H1 (cell line): ENCODE results near the gene SARS2. TPM values are rescaled to one million over a fixed set of nuclear protein-coding genes. Genes with fewer than 3 reads are reported as not detected.

Experiments
- CTCF ChIA-PET: fragments of 300-600 bp; sonication (Branson Sonifier 250); formaldehyde crosslinking; loops from one replicate; lab custom pipeline; 2021; ENCODE audit not compliant: partially characterized antibody; lab: Charles Lee
- POLR2A ChIA-PET: fragments of 300-600 bp; sonication (Branson Sonifier 250); formaldehyde crosslinking; loops from one replicate; lab custom pipeline; 2021; ENCODE audit warnings: inconsistent platforms; ENCODE audit not compliant: partially characterized antibody; lab: Charles Lee
- DNase-seq, 2 experiments: peaks; one replicate each; pipeline versions ENCODE4 v3.0.0 to v3.0.0-alpha.2; 2010 to 2022; ENCODE audit warnings: low spot score in 2 of 2, low read depth in 1 of 2, mixed read lengths in 1 of 2
- FAIRE-seq: peaks from 2 replicates; lab custom pipeline; 2011; peaks lifted over from hg19 to GRCh38; lab: Jason Lieb, UNC
- H2AFZ ChIP-seq: 2 replicates; pipeline ENCODE4 v1.8.1; 2012; ENCODE audit warnings: low read length, inconsistent platforms
- H2AK5ac ChIP-seq: 2 replicates; pipeline ENCODE4 v1.6.1; 2013; ENCODE audit warnings: low read depth, low read length
- H2BK120ac ChIP-seq: replicated peaks from 2 replicates; pipeline ENCODE3; 2013; ENCODE audit warnings: low read depth, low read length, inconsistent platforms
- H2BK12ac ChIP-seq: 2 replicates; pipeline ENCODE4 v1.6.1; 2013; ENCODE audit warnings: low read depth, low read length
- H2BK15ac ChIP-seq: 2 replicates; pipeline ENCODE4 v1.6.1; 2013; ENCODE audit warnings: low read length
- H2BK20ac ChIP-seq: 2 replicates; pipeline ENCODE4 v1.6.1; 2013; ENCODE audit warnings: low read length
- H2BK5ac ChIP-seq: 2 replicates; pipeline ENCODE4 v1.6.1; 2013; ENCODE audit warnings: low read depth, low read length
- H3K14ac ChIP-seq: 2 replicates; pipeline ENCODE4 v1.6.1; 2013; ENCODE audit warnings: inconsistent platforms; ENCODE audit not compliant: insufficient read length
- H3K18ac ChIP-seq: 2 replicates; pipeline ENCODE4 v1.6.1; 2013; ENCODE audit warnings: low read length; ENCODE audit errors: extremely low read depth
- H3K23ac ChIP-seq: 2 replicates; pipeline ENCODE4 v1.6.1; 2013; ENCODE audit warnings: inconsistent platforms; ENCODE audit not compliant: insufficient read length
- H3K23me2 ChIP-seq: 2 replicates; pipeline ENCODE4 v1.6.1; 2013; ENCODE audit warnings: low read depth, low read length
- H3K27ac ChIP-seq: 2 replicates; pipeline ENCODE4 v1.6.1; 2011; ENCODE audit warnings: low read depth, low read length, inconsistent platforms
- H3K27me3 ChIP-seq, 4 experiments: replicated peaks in 1 of 4; 1 replicate in 1 of 4; 2 replicates in 3 of 4; pipeline versions ENCODE4 v1.6.1 to v1.8.1; 2011 to 2013; ENCODE audit warnings: low read length in 3 of 4, mild to moderate bottlenecking in 3 of 4, inconsistent platforms in 2 of 4, mixed read lengths in 2 of 4, moderate library complexity in 1 of 4; ENCODE audit not compliant: control insufficient read depth in 3 of 4, insufficient read depth in 3 of 4; ENCODE audit errors: extremely low read depth in 1 of 4
- H3K36me3 ChIP-seq, 4 experiments: 2 replicates each; pipeline versions ENCODE4 v1.6.1 to v1.8.1; 2011 to 2013; ENCODE audit warnings: mild to moderate bottlenecking in 4 of 4, low read length in 3 of 4, moderate library complexity in 2 of 4, control low read depth in 1 of 4, inconsistent platforms in 1 of 4; ENCODE audit not compliant: insufficient read depth in 4 of 4, control insufficient read depth in 2 of 4
- H3K4ac ChIP-seq: replicated peaks from 2 replicates; pipeline ENCODE3; 2013; ENCODE audit warnings: low read length, low read depth, mixed read lengths, inconsistent platforms; ENCODE audit not compliant: insufficient read length
- H3K4me1 ChIP-seq, 4 experiments: replicated peaks in 1 of 4; 1 replicate in 1 of 4; 2 replicates in 3 of 4; pipeline versions ENCODE4 v1.6.1 to v1.8.1; 2011 to 2013; ENCODE audit warnings: low read length in 3 of 4, inconsistent platforms in 2 of 4, mixed read lengths in 1 of 4; ENCODE audit not compliant: insufficient read depth in 4 of 4, control insufficient read depth in 3 of 4
- H3K4me2 ChIP-seq, 2 experiments: 2 replicates each; pipeline versions ENCODE4 v1.6.1 to v1.8.1; 2011 to 2013; ENCODE audit warnings: low read depth in 2 of 2, low read length in 2 of 2, control low read depth in 1 of 2, inconsistent platforms in 1 of 2, mild to moderate bottlenecking in 1 of 2; ENCODE audit not compliant: insufficient read depth in 1 of 2
- H3K4me3 ChIP-seq, 4 experiments: fragments of 200-600, 300-600 bp in 1 of 4; sonication (generic), shearing (Covaris generic), sonication (Bioruptor Twin) in 1 of 4; 2 replicates each; pipeline versions ENCODE4 v1.5.1 to v1.8.1; 2011 to 2016; ENCODE audit warnings: low read length in 4 of 4, low read depth in 3 of 4, control low read depth in 2 of 4, inconsistent platforms in 2 of 4, mild to moderate bottlenecking in 2 of 4, mixed read lengths in 1 of 4, moderate library complexity in 1 of 4; ENCODE audit not compliant: insufficient read depth in 2 of 4; ENCODE audit errors: extremely low read depth in 1 of 4
- H3K56ac ChIP-seq: replicated peaks from 2 replicates; pipeline ENCODE3; 2013; ENCODE audit warnings: low read depth, mild to moderate bottlenecking, mixed read lengths, low read length, inconsistent platforms; ENCODE audit not compliant: insufficient read length
- H3K79me1 ChIP-seq: 2 replicates; pipeline ENCODE4 v1.6.1; 2013; ENCODE audit warnings: low read depth, low read length, control low read depth
- H3K79me2 ChIP-seq, 2 experiments: 2 replicates each; pipeline versions ENCODE4 v1.6.1 to v1.8.1; 2012 to 2013; ENCODE audit warnings: low read length in 2 of 2, mild to moderate bottlenecking in 2 of 2, inconsistent platforms in 1 of 2; ENCODE audit not compliant: insufficient read depth in 2 of 2, control insufficient read depth in 1 of 2
- H3K9ac ChIP-seq, 4 experiments: replicated peaks in 1 of 4; 1 replicate in 1 of 4; 2 replicates in 3 of 4; pipeline versions ENCODE4 v1.6.1 to v1.8.1; 2011 to 2013; ENCODE audit warnings: low read depth in 3 of 4, low read length in 3 of 4, control low read depth in 2 of 4, mild to moderate bottlenecking in 2 of 4, moderate library complexity in 2 of 4, inconsistent platforms in 1 of 4; ENCODE audit errors: extremely low read depth in 1 of 4
- H3K9me3 ChIP-seq, 2 experiments: 2 replicates each; pipeline versions ENCODE4 v1.6.1 to v1.8.1; 2012 to 2013; ENCODE audit warnings: mild to moderate bottlenecking in 2 of 2, moderate library complexity in 2 of 2, control low read depth in 1 of 2, inconsistent platforms in 1 of 2, low read depth in 1 of 2, low read length in 1 of 2, mixed read lengths in 1 of 2; ENCODE audit not compliant: insufficient read depth in 2 of 2
- H4K20me1 ChIP-seq, 2 experiments: replicated peaks in 1 of 2; 2 replicates each; pipeline versions ENCODE3 to v1.8.1; 2011 to 2013; ENCODE audit warnings: inconsistent platforms in 2 of 2, low read length in 2 of 2, mild to moderate bottlenecking in 1 of 2; ENCODE audit not compliant: insufficient read depth in 2 of 2, control insufficient read depth in 1 of 2
- H4K5ac ChIP-seq: 2 replicates; pipeline ENCODE4 v1.6.1; 2013; ENCODE audit warnings: low read length, low read depth, mixed read lengths, inconsistent platforms; ENCODE audit not compliant: insufficient read length
- H4K8ac ChIP-seq: 2 replicates; pipeline ENCODE4 v1.8.0; 2013; ENCODE audit warnings: mild to moderate bottlenecking, moderate library complexity, low read length, inconsistent platforms; ENCODE audit not compliant: insufficient read depth; ENCODE audit errors: extremely low read depth
- H4K91ac ChIP-seq: replicated peaks from 2 replicates; pipeline ENCODE3; 2013; ENCODE audit warnings: low read length, mixed read lengths, inconsistent platforms; ENCODE audit not compliant: insufficient read length
- BACH1 ChIP-seq: IDR thresholded peaks from 2 replicates; pipeline ENCODE4 v1.6.1; 2012; ENCODE audit warnings: low read length, improper control_type of control experiment
- BCL11A ChIP-seq, 2 experiments: IDR thresholded peaks; one replicate each; pipeline ENCODE4 v1.6.1; 2011; ENCODE audit warnings: low read depth in 2 of 2, low read length in 2 of 2, mild to moderate bottlenecking in 2 of 2
- CEBPB ChIP-seq: IDR thresholded peaks from 2 replicates; pipeline ENCODE4 v1.6.1; 2012; ENCODE audit warnings: low read depth, low read length
- RAD21 ChIP-seq, 2 experiments: IDR thresholded peaks in 1 of 2; conservative IDR thresholded peaks in 1 of 2; 2 replicates each; pipeline ENCODE4 v1.6.1; 2011; ENCODE audit warnings: low read depth in 2 of 2, low read length in 2 of 2, improper control_type of control experiment in 1 of 2, inconsistent platforms in 1 of 2, mild to moderate bottlenecking in 1 of 2, moderate library complexity in 1 of 2
- SIN3A ChIP-seq, 2 experiments: IDR thresholded peaks in 1 of 2; conservative IDR thresholded peaks in 1 of 2; 2 replicates each; pipeline ENCODE4 v1.6.1; 2011 to 2012; ENCODE audit warnings: low read length in 2 of 2, improper control_type of control experiment in 1 of 2, low read depth in 1 of 2, mild to moderate bottlenecking in 1 of 2
- SIRT6 ChIP-seq: IDR thresholded peaks from one replicate; pipeline ENCODE4 v1.7.1; 2012; ENCODE audit warnings: low read length, inconsistent platforms
- WGBS, 2 experiments: shearing (Covaris generic) in 1 of 2; methylation state at CpG; one replicate each; pipeline versions ENCODE4 v1.1.6 to v1.1.7; 2013 to 2015; ENCODE audit warnings: low lambda C conversion rate in 2 of 2, mixed read lengths in 2 of 2, inconsistent platforms in 1 of 2, low coverage in 1 of 2, missing lambda C conversion rate in 1 of 2; ENCODE audit not compliant: insufficient replicate concordance in 2 of 2, insufficient coverage in 1 of 2, insufficient read length in 1 of 2; ENCODE audit errors: extremely low coverage in 1 of 2, missing lambda C conversion rate in 1 of 2; 5-methylcytosine and 5-hydroxymethylcytosine counted together
- polyA plus RNA-seq, 7 experiments: library from polyadenylated mRNA; depleted of rRNA in 3 of 7; stranded (reverse) in 5 of 7; unstranded in 2 of 7; fragments of >200 nt in 5 of 7; fragments of 200-250 nt in 2 of 7; gene quantifications; 1 replicate in 5 of 7; 2 replicates in 1 of 7; 4 replicates in 1 of 7; pipeline versions ENCODE4 v1.2.1 to v1.2.3, GENCODE V29; 2011 to 2013; ENCODE audit warnings: missing spikeins in 2 of 7, mixed read lengths in 2 of 7
- total RNA-seq: library from RNA; stranded (reverse); fragmentation: NEBNext Ultra II Directional; extraction: Animal tissue kit (Norgen Biotek cat#: 25700); gene quantifications from 2 replicates; pipeline ENCODE4 v1.2.1, GENCODE V29; 2021

SARS2 gene
- total and polyA plus RNA-seq, 2 of the 8 experiments (the other 6 are each of a cell fraction or from before 2014, with no cell fraction given) = 68.0 to 102 TPM

DNA sequence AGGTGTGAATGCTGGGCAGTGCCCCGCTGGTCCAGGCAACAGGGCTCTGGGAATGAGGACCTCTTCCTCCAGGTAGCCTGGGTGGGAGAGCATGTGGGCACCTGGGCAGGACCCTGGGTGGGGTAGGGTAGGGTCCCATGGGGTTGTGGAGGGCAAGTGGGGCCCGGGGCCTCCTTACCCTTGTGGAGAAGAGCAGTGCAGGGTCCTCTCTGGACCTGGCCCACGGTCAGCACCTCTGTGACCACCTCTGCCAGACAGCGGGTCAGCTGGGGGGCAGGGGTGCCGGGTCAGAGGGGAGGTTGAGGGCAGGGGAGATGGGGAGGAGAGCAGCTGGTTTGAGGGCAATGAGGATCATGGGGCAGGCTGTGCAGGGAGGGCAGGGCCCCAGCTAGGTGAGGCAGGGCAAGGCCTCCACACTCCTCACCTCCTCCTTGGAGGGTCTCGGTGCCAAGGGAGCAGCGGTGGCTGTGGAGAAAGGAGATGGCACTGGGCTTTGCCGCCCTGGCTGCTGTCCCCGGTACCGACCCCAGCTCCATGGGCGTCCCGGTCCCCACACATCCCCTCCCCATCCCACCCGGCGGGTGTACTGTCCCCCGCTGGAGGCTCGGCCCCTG, 19.1 kb downstream of the SARS2 start:
- Histone ChIP-seq H4K8ac (no peak overlapping the region; the same call in 1 of the 2 replicates), H3K36me3 (peaks cover 0 to 12% (median under 1%) of the 10 kb centered on the region in 4 experiments; a peak in 3 of 8 replicates), H2AK5ac (no peak overlapping the region), H3K56ac (no peak overlapping the region), H2BK20ac (no peak overlapping the region), H3K79me1 (no peaks in the 10 kb centered on the region), H2BK5ac (no peak overlapping the region), H3K4me3 (0 out of 8 replicates have a peak overlapping the region, but pooled peaks of 1 of the 4 experiments have one; percentile 12), H3K18ac (no peak overlapping the region; the same call in 1 of the 2 replicates), H3K4ac (no peak overlapping the region), H2AFZ (no peak overlapping the region), H2BK120ac (no peak overlapping the region), H4K5ac (no peak overlapping the region), H3K9me3 (no peaks in the 10 kb centered on the region; a peak in 1 of 4 replicates), H2BK15ac (no peak overlapping the region), H3K14ac (no peak overlapping the region), H4K20me1 (peaks cover 0 to 3% of the 10 kb centered on the region in 2 experiments), H3K23ac (no peak overlapping the region), H3K27ac (no peak overlapping the region), H3K4me2 (no peak overlapping the region), H3K4me1 (peaks cover 0 to 8% (median 1%) of the 10 kb centered on the region in 4 experiments; a peak in 3 of 7 replicates), H3K9ac (no peak overlapping the region), H3K79me2 (no peaks in the 10 kb centered on the region), H3K23me2 (no peaks in the 10 kb centered on the region; the same call in 1 of the 2 replicates), H4K91ac (no peak overlapping the region), H2BK12ac (no peak overlapping the region), H3K27me3 (no peaks in the 10 kb centered on the region; a peak in 1 of 7 replicates)
- FAIRE-seq (no peak), DNase-seq (no peak)
- TF ChIP-seq SIRT6 = no peak
- TF ChIP-seq SIN3A (conservative IDR thresholded peaks at IDR 0.05 in 1 of 2, IDR thresholded peaks at IDR 0.05 in 1 of 2; ENCODE audit: low read depth in 1 of 2, low read length in 2 of 2) = no peak
- TF ChIP-seq BCL11A (IDR thresholded peaks at IDR 0.05; ENCODE audit: low read depth in 2 of 2, low read length in 2 of 2) = no peak
- TF ChIP-seq CEBPB = no peak
- no peak for TF ChIP-seq BACH1
- TF ChIP-seq RAD21 (IDR thresholded peaks at IDR 0.05 in 1 of 2, conservative IDR thresholded peaks at IDR 0.05 in 1 of 2; ENCODE audit: low read depth in 2 of 2, low read length in 2 of 2) = no peak
- 74% methylated on average over 11 of the region's 16 CpGs; no CpG with 5 or more reads in 1 of the 2 experiments for WGBS, 2 experiments
- POLR2A ChIA-PET = interaction anchor here (0.8 to 1.4 kb wide), 11 partner anchors 9 to 74 kb away, joined by 3 to 6 read pairs (median 3); partner anchors contain the start of gene NFKBIB
- CTCF ChIA-PET = interaction anchor here (0.6 to 1.3 kb wide), 2 partner anchors 12 to 163 kb away, joined by 3 read pairs; partner anchors contain the start of genes NFKBIB and SIRT2
